Ishikawa (cell line): Measurements from ENCODE around the gene ERG.

Source experiments
- CEBPB ChIP-seq: IDR thresholded peaks from 2 replicates; pipeline ENCODE4 v1.6.1; 2012
- CREB1 ChIP-seq: IDR thresholded peaks from 2 replicates; pipeline ENCODE4 v1.6.1; 2012; ENCODE audit warnings: low read depth
- EGR1 ChIP-seq: IDR thresholded peaks from 2 replicates; pipeline ENCODE4 v1.6.1; 2012
- EP300 ChIP-seq: IDR thresholded peaks from 2 replicates; pipeline ENCODE4 v1.6.1; 2012; ENCODE audit warnings: borderline replicate concordance
- FOXM1 ChIP-seq: IDR thresholded peaks from 2 replicates; pipeline ENCODE4 v1.6.1; 2012; ENCODE audit warnings: low read depth, borderline replicate concordance
- MAX ChIP-seq: IDR thresholded peaks from 2 replicates; pipeline ENCODE4 v1.6.1; 2012
- NFIC ChIP-seq: IDR thresholded peaks from 2 replicates; pipeline ENCODE4 v1.6.1; 2012
- RAD21 ChIP-seq: IDR thresholded peaks from 2 replicates; pipeline ENCODE4 v1.6.1; 2012; ENCODE audit warnings: low read depth
- REST ChIP-seq: IDR thresholded peaks from 2 replicates; pipeline ENCODE4 v1.6.1; 2012; ENCODE audit warnings: low read depth, mild to moderate bottlenecking
- TCF12 ChIP-seq: IDR thresholded peaks from 2 replicates; pipeline ENCODE4 v1.6.1; 2012; ENCODE audit warnings: low read depth
- TEAD4 ChIP-seq: IDR thresholded peaks from 2 replicates; pipeline ENCODE4 v1.6.1; 2012
- USF1 ChIP-seq: IDR thresholded peaks from 2 replicates; pipeline ENCODE4 v1.6.1; 2012
- YY1 ChIP-seq: IDR thresholded peaks from 2 replicates; pipeline ENCODE4 v1.6.1; 2012; ENCODE audit warnings: low read depth
- ZBTB7A ChIP-seq: IDR thresholded peaks from 2 replicates; pipeline ENCODE4 v1.6.1; 2012; ENCODE audit warnings: low read depth

ERG gene

GRCh38 chr21:38498057-38498833 lies at the start of gene ERG:
ERG (minus strand) TSS chr21:38498477; CDS start chr21:38498380, 97 bp downstream.
- no peak for TF ChIP-seq NFIC
- no peak for TF ChIP-seq TCF12
- no peak for TF ChIP-seq CEBPB
- no peak for TF ChIP-seq REST
- no peak for TF ChIP-seq TEAD4
- TF ChIP-seq CREB1, result no peak

- TF ChIP-seq RAD21 (no peak), FOXM1 (no peak), CEBPB (no peak), MAX (no peak), EP300 (no peak), TEAD4 (no peak), CREB1 (no peak), ZBTB7A (no peak), REST (no peak)
Measured at GRCh38 chr21:38544661-38545060, 46.4 kb upstream of the ERG start.

GRCh38 chr21:38542263-38542662 lies 44.0 kb upstream of the ERG start:
- TF ChIP-seq ZBTB7A (no peak), EP300 (no peak)

GRCh38 chr21:38538353-38538752 lies 40.1 kb upstream of the ERG start:
- TF ChIP-seq TEAD4, result 0 out of 2 replicates have a peak, but pooled peaks have one; percentile 14
- TF ChIP-seq YY1, result no peak
- no peak for TF ChIP-seq CEBPB
- TF ChIP-seq RAD21, result no peak
- TF ChIP-seq NFIC, result peak; percentile 36; the same call in 1 of the 2 replicates
- no peak for TF ChIP-seq CREB1

- no peak for TF ChIP-seq CEBPB
- no peak for TF ChIP-seq ZBTB7A
- no peak for TF ChIP-seq TCF12
- no peak for TF ChIP-seq USF1
Measured at GRCh38 chr21:38534591-38534990, 36.3 kb upstream of the ERG start.

GRCh38 chr21:38533887-38534286 lies 35.6 kb upstream of the ERG start:
- TF ChIP-seq NFIC, result no peak
- TF ChIP-seq REST, result peak; percentile 75

GRCh38 chr21:38531591-38531990 lies 33.3 kb upstream of the ERG start:
- TF ChIP-seq TCF12, result no peak
- TF ChIP-seq EGR1, result no peak
- TF ChIP-seq MAX, result no peak
- TF ChIP-seq RAD21, result no peak
- no peak for TF ChIP-seq CEBPB
- TF ChIP-seq ZBTB7A, result no peak
- no peak for TF ChIP-seq NFIC
- TF ChIP-seq YY1, result no peak
- TF ChIP-seq EP300, result no peak
- TF ChIP-seq REST, result no peak
